Skeletal muscle tissue (tissue), 4 donors: ENCODE data around the gene KRTAP17-1. TPM values are rescaled to one million over a fixed set of nuclear protein-coding genes. Genes with fewer than 3 reads are reported as not detected.

Experiments
- H3K27ac ChIP-seq: one replicate; pipeline ENCODE4 v1.7.0; 2013; ENCODE audit warnings: mild to moderate bottlenecking, low read depth, low read length, inconsistent platforms
- H3K27me3 ChIP-seq, 3 donors: one replicate each; pipeline ENCODE4 v1.7.0; 2013; ENCODE audit warnings: low read length in 3 of 3; ENCODE audit not compliant: control insufficient read depth in 3 of 3, insufficient read depth in 3 of 3
- H3K36me3 ChIP-seq, 3 donors: one replicate each; pipeline ENCODE4 v1.7.0; 2013; ENCODE audit warnings: low read length in 3 of 3; ENCODE audit not compliant: control insufficient read depth in 3 of 3, insufficient read depth in 3 of 3
- H3K4me1 ChIP-seq, 3 donors: one replicate each; pipeline ENCODE4 v1.7.0; 2013; ENCODE audit warnings: low read length in 3 of 3, mild to moderate bottlenecking in 3 of 3; ENCODE audit not compliant: control insufficient read depth in 3 of 3, insufficient read depth in 3 of 3
- H3K4me3 ChIP-seq, 3 donors: one replicate each; pipeline ENCODE4 v1.7.0; 2013; ENCODE audit warnings: low read length in 3 of 3
- H3K9ac ChIP-seq, 3 donors: one replicate each; pipeline ENCODE4 v1.7.0; 2013; ENCODE audit warnings: low read length in 3 of 3, mild to moderate bottlenecking in 3 of 3, moderate library complexity in 2 of 3, low read depth in 1 of 3
- H3K9me3 ChIP-seq, 3 donors: one replicate each; pipeline ENCODE4 v1.7.0; 2013; ENCODE audit warnings: low read length in 3 of 3; ENCODE audit not compliant: control insufficient read depth in 3 of 3
- total RNA-seq: library from RNA; depleted of rRNA; stranded (reverse); fragments of >200 nt; gene quantifications from one replicate; pipeline ENCODE4 v1.2.3, GENCODE V29; 2014
- donor health status: Osteomylitis.

KRTAP17-1 gene
- total RNA-seq, 1 donor from 2014 or later: not detected

- H3K4me1 ChIP-seq: peaks cover 13 to 18% (median 16%) of the 10 kb centered on the region in 3 donors
- H3K27ac ChIP-seq: no peak overlapping the region
- H3K9me3 ChIP-seq: peaks cover 0 to under 1% (median 0%) of the 10 kb centered on the region in 3 donors
- no peak overlapping the region for H3K4me3 ChIP-seq
- H3K9ac ChIP-seq: no peak overlapping the region
- H3K27me3 ChIP-seq: peaks cover 0 to 44% (median 35%) of the 10 kb centered on the region in 3 donors
- H3K36me3 ChIP-seq: no peaks in the 10 kb centered on the region
Measured at GRCh38 chr17:41307647-41308046, 7.9 kb downstream of the KRTAP17-1 start.

- Histone ChIP-seq H3K4me1 (peaks cover 13 to 15% (median 14%) of the 10 kb centered on the region in 3 donors), H3K4me3 (no peak overlapping the region), H3K27me3 (peaks cover 0 to 53% (median 34%) of the 10 kb centered on the region in 3 donors), H3K36me3 (no peaks in the 10 kb centered on the region), H3K27ac (no peak overlapping the region), H3K9me3 (peaks cover 0 to 2% (median 0%) of the 10 kb centered on the region in 3 donors), H3K9ac (no peak overlapping the region)
Measured at GRCh38 chr17:41304091-41304490, 11.4 kb downstream of the KRTAP17-1 start.

GRCh38 chr17:41302981-41303380 is 12.5 kb downstream of the KRTAP17-1 start:
- Histone ChIP-seq H3K9me3 (peaks cover 0 to 2% (median 0%) of the 10 kb centered on the region in 3 donors), H3K4me3 (no peak overlapping the region), H3K4me1 (peaks cover 2 to 4% (median 3%) of the 10 kb centered on the region in 3 donors), H3K36me3 (no peaks in the 10 kb centered on the region), H3K27ac (no peak overlapping the region), H3K9ac (no peak overlapping the region), H3K27me3 (peaks cover 3 to 52% (median 25%) of the 10 kb centered on the region in 3 donors)

- H3K9ac ChIP-seq: no peak within 1 kb of the TSS
- peaks cover 0 to 2% (median 0%) of the 10 kb centered on the region in 3 donors for H3K9me3 ChIP-seq
- no peak within 1 kb of the TSS for H3K27ac ChIP-seq
- no peaks in the 10 kb centered on the region for H3K4me1 ChIP-seq
- H3K4me3 ChIP-seq: no peak within 1 kb of the TSS
- peaks cover 4 to 48% (median 17%) of the 10 kb centered on the region in 3 donors for H3K27me3 ChIP-seq
- H3K36me3 ChIP-seq: no peaks in the 10 kb centered on the region
Measured at GRCh38 chr17:41301916-41302901, 13.3 kb downstream of the KRTAP17-1 start, which contains the start of gene KRTAP29-1. Gene KRTAP29-1, minus strand, starts transcription at chr17:41302851. Its CDS starts 0 bp downstream, at chr17:41302851.

- Histone ChIP-seq H3K27me3 (peaks cover 4 to 40% (median 9%) of the 10 kb centered on the region in 3 donors), H3K4me3 (no peak overlapping the region), H3K4me1 (no peaks in the 10 kb centered on the region), H3K9ac (no peak overlapping the region), H3K27ac (no peak overlapping the region), H3K36me3 (no peaks in the 10 kb centered on the region), H3K9me3 (peaks cover 0 to 2% (median 0%) of the 10 kb centered on the region in 3 donors)
Measured at GRCh38 chr17:41301204-41301790, 14.2 kb downstream of the KRTAP17-1 start.

- no peaks in the 10 kb centered on the region for H3K4me1 ChIP-seq
- peaks cover 0 to 2% (median 0%) of the 10 kb centered on the region in 3 donors for H3K9me3 ChIP-seq
- H3K9ac ChIP-seq: no peak overlapping the region
- no peak overlapping the region for H3K27ac ChIP-seq
- no peak overlapping the region for H3K4me3 ChIP-seq
- no peaks in the 10 kb centered on the region for H3K36me3 ChIP-seq
- peaks cover under 1 to 33% (median 4%) of the 10 kb centered on the region in 3 donors for H3K27me3 ChIP-seq
Measured at GRCh38 chr17:41298458-41299135, 16.9 kb downstream of the KRTAP17-1 start.

GRCh38 chr17:41296846-41297245 is 18.7 kb downstream of the KRTAP17-1 start:
- H3K27me3 ChIP-seq: peaks cover 0 to 23% (median 4%) of the 10 kb centered on the region in 3 donors
- H3K4me1 ChIP-seq: no peaks in the 10 kb centered on the region
- H3K36me3 ChIP-seq: no peaks in the 10 kb centered on the region
- no peak overlapping the region for H3K4me3 ChIP-seq
- H3K9ac ChIP-seq: no peak overlapping the region
- no peaks in the 10 kb centered on the region for H3K9me3 ChIP-seq
- H3K27ac ChIP-seq: no peak overlapping the region

- Histone ChIP-seq H3K27me3 (peaks cover 0 to 14% (median 4%) of the 10 kb centered on the region in 3 donors), H3K9ac (no peak overlapping the region), H3K36me3 (no peaks in the 10 kb centered on the region), H3K9me3 (no peaks in the 10 kb centered on the region), H3K4me1 (no peaks in the 10 kb centered on the region), H3K27ac (no peak overlapping the region), H3K4me3 (no peak overlapping the region)
Measured at GRCh38 chr17:41294016-41294415, 21.5 kb downstream of the KRTAP17-1 start.

GRCh38 chr17:41287050-41287449 is 28.5 kb downstream of the KRTAP17-1 start:
- Histone ChIP-seq H3K36me3 (no peaks in the 10 kb centered on the region), H3K27ac (no peak overlapping the region), H3K4me3 (no peak overlapping the region), H3K9ac (no peak overlapping the region), H3K27me3 (peaks cover 0 to 7% (median 5%) of the 10 kb centered on the region in 3 donors), H3K9me3 (no peaks in the 10 kb centered on the region), H3K4me1 (no peaks in the 10 kb centered on the region)
